Raji (cell line): Measurements from ENCODE around the gene RGS7.

ENCODE experiments used
- POLR2A ChIP-seq: IDR thresholded peaks from 2 replicates; pipeline ENCODE4 v1.6.1; 2011; ENCODE audit warnings: low read depth, low read length, control low read depth; ENCODE audit not compliant: insufficient read depth

The RGS7 gene

DNA sequence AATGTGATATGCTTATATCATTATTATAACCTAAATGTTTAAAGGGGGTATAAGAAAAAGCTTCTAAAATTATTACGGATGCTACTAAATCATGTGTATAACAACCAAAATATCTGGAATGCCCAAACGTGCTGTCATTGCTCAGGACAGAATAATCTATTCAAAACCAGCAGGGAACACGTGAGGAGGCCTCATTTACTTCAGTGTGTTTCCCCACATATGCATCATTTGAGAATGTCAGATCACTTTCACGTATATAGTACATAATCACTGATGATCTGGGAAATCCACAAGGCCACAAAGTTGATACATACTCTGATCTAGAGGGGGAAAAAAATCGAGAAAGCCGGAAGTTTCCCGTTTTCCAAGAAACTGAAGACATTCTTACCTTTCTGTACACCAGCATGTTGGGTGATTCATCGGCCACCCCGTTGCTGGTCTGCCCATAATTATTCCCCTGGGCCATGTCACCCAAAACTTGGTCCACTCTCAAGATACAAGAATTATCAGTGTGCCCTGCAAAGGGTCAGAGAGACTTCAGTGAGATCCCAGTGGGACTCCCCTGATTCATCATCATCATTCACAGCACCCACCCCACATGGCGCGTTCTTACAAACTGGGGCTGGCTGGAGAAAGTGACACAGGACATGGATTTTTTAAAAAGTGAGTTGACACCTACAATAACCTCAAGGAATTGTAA is 1.5 kb downstream of the RGS7 start:
- TF ChIP-seq POLR2A: no peak

- TF ChIP-seq POLR2A: no peak
These were observed 4.6 kb downstream of the RGS7 start for GRCh38 chr1:241352401-241352800.

DNA sequence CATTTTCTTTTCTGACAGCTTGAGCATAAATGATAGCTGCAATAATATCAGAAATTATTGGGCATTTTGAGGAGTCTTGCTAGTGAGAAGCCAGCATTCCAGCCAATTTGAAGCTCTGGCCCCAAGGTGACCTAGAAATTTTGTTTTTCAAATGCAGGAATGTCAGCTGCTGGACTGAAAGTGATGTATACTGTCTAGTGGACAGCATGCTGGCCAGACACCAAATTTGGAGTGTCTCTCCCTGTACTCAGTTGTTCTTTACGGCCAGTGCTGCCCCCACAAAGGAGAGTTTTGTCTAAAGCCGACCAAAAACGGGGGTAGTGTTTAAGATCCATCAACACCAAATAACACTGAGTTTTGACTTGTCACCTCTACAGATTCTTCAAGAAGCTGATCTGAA is 5.2 kb downstream of the RGS7 start:
- no peak for TF ChIP-seq POLR2A

GRCh38 chr1:241343956-241344355 is 13.0 kb downstream of the RGS7 start:
- no peak for TF ChIP-seq POLR2A

DNA sequence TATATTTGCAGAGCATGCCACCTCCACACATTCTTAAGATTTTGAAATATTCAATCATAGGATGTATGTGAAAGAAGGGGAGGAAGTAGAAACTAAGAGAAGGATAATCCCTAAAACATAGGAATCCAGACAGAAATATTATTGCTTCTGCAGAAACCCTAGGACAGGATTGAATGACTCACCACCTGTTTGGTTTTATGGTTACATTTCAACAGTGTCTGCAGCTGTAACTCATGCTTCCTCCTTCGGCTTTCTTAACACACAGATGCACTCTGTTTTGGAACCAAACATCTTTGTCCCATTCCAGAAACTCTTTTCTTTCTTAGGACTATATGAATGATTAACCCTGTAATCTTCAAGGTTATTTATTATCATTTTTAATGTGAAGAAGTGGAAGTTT is 20.7 kb downstream of the RGS7 start:
- no peak for TF ChIP-seq POLR2A

DNA sequence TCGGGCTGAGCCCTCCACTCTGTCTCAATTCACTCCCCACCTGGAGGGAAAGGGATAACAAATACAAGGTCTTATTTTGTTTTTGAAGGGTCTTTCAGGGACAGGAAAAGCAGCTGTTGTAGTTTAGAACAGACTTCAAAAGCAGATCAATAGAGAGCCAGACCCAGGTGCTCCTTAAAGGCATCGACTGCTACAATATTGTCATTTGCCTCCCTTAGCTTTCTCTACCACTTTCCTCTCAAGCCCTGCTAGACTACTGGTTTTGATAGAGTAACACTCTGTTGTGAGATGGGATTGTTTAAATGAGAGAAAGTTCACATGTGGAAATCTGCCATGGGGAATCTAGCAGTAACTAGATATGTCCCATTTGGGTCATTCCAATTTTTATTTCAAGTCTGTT is 24.0 kb downstream of the RGS7 start:
- no peak for TF ChIP-seq POLR2A

- TF ChIP-seq POLR2A: no peak
These were observed 25.0 kb downstream of the RGS7 start for GRCh38 chr1:241332037-241332409.

DNA sequence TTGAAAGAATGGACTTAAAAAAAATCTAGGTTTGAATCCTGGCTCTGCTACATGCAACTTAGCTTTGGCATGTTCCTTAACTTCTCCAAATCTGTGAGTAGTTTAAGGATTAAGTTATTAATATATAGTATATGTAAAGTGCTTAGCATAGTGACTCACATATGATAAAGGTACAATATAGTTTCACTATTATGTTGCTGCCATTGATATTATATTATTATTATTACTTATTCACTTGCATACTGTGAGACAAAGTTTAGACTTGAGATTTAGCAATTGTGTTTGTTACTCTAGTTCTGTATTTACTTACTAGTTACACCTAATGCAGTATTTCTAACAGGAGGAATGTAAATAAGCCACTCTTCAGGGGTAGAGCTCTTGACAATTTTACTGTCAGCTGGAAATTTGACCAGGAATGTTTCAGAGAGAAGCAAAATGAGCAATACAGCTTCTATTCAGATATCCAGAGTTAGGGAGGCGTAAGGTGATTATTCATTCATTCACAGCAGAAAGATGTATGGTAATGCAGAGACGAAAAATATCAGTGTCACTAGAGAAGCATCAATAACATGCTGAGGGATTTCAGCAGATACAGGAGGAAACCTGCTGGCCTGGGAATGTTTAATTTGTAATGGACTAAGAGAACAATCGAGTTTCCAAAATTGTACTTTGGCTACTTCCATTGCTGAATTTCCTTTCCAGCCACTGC is 25.5 kb downstream of the RGS7 start:
- no peak for TF ChIP-seq POLR2A

DNA sequence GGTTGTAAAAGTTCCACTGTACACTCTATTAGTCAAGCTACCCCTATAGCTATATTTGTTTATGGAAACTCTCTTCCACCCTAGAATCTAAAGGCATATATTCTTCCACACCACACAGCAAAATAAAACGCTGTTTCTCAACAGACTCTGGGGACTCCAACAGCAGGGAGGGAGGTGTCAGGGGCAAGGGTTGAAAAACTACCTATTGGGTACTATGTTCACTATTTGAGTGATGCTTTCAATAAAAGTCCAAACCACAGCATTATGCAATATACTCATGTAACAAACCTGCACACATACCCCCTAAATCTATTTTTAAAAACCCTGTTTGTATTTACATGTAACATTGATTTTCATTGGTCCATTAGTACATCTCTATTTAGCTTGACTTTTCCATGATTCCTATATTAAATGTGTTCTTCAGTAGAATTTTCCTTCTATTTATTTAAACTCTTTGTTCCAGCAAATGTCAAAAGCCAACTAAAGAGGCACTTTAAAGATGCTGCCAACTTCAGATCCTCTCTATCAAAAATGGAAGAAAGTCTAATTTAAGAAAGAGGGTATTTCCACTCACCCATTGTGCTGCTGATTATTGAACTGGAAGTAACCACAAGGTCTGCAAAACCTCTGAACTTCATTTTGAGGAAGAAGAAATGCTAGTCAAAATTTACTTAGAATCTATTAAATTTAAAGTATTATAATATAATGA is 26.2 kb downstream of the RGS7 start:
- no peak for TF ChIP-seq POLR2A

- TF ChIP-seq POLR2A: no peak
These were observed 31.5 kb downstream of the RGS7 start for GRCh38 chr1:241325456-241325855.

DNA sequence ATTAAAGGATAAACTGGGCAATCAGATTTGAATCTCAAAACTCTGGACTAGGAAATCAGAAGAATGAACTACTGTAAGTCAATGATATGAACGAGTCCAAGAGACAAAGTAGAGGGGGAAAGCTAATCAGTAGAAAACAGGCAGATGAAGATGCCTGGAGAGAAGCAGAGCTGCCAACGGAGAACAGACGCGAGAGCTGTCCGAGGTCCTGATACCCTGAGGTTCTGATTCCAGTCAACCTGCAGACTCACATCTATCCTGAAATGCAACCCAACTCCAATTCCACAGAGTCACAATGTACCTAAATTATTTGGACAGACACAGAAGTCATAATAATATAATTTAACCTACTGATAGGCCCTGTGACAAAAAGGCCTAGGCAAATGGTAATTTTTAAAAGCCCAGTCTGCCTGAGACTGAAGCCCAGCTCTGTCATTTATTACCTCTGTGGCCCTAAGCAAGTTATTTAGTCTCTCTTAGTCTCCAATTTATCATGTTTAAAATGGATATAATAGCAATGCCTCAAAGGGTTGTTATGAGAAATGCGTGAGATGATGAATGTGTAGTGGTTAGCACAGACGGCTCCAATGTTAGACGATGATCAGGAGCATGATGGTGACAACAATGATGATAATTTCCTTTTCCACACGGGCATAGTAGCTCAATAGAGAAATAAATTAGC is 33.4 kb downstream of the RGS7 start:
- TF ChIP-seq POLR2A: no peak

GRCh38 chr1:241317676-241318075 is 39.3 kb downstream of the RGS7 start:
- TF ChIP-seq POLR2A: no peak

GRCh38 chr1:241316372-241316771 is 40.6 kb downstream of the RGS7 start:
- TF ChIP-seq POLR2A: no peak

- TF ChIP-seq POLR2A: no peak
These were observed 45.8 kb downstream of the RGS7 start for GRCh38 chr1:241311056-241311746.

DNA sequence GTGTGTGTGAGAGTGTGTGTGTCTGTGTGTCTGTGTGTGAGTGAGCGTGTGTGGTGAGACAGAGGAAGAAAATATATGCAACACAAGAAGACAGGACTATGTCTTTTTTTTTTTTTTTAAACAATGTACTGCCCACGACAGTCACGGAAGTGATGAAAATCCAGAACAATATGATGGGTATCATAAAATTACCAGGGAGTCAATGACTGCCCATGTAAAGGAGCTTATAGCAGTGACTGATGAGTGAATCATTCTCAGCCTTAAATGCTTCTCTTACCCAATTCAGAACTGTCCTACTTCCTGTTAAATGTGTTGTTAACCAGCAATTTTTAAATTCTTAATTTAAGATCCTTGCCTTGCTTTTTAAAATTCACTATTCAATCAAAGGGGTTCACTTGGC is 46.6 kb downstream of the RGS7 start:
- no peak for TF ChIP-seq POLR2A
